Measurements from ENCODE around the gene FAM120C. TPM values are rescaled to one million over a fixed set of nuclear protein-coding genes. Genes with fewer than 3 reads are reported as not detected.

The FAM120C gene
- total and polyA plus RNA-seq, 8 donors, result 3.4 to 7.3 (median 4.6) TPM

GRCh38 chrX:54030329-54030728 is 152.7 kb downstream of the FAM120C start:
- H3K36me3 ChIP-seq, result no peaks in the 10 kb centered on the region

DNA sequence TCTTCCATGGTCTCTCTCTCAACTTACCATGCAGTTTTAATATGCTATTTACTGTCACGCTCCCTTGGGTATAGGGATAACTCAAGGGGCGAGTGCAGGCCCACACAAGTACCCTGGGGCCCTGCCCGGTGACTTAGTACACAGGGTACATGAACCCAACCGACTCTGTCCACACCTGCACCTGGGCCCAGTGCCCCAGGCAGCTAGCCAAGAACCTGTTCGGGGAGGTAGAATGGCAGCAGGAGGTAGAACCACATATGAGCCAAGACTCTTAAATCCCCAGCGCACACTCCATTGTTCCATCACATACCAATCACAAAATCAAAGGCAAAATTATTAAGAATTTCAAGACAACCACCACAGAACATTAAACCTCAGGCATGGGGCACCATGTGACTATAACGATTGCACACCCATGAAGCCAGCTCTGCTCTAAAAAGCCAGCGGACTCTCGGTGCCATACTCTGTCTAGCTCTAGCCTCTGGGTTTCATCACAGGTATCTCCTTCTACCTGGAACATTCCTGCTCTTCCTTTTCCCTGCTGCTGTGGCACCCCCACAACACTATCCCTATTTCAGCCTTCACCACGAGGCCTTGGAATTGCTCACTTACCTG is 153.4 kb downstream of the FAM120C start:
- H3K36me3 ChIP-seq, result no peaks in the 10 kb centered on the region
- no peak overlapping the region for H3K27ac ChIP-seq
- no peaks in the 10 kb centered on the region for H3K9me3 ChIP-seq
- intact Hi-C loops (cut with DNase I), result no loop called here
- peak; percentile 69 to 94 (median 82) for ATAC-seq
- DNase-seq, result peak; percentile 40 to 82 (median 58)
- TF ChIP-seq, protein P1, sequence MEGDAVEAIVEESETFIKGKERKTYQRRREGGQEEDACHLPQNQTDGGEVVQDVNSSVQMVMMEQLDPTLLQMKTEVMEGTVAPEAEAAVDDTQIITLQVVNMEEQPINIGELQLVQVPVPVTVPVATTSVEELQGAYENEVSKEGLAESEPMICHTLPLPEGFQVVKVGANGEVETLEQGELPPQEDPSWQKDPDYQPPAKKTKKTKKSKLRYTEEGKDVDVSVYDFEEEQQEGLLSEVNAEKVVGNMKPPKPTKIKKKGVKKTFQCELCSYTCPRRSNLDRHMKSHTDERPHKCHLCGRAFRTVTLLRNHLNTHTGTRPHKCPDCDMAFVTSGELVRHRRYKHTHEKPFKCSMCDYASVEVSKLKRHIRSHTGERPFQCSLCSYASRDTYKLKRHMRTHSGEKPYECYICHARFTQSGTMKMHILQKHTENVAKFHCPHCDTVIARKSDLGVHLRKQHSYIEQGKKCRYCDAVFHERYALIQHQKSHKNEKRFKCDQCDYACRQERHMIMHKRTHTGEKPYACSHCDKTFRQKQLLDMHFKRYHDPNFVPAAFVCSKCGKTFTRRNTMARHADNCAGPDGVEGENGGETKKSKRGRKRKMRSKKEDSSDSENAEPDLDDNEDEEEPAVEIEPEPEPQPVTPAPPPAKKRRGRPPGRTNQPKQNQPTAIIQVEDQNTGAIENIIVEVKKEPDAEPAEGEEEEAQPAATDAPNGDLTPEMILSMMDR (IDR thresholded peaks at IDR 0.05), result no peak
- no peak for FAIRE-seq
- no peaks in the 10 kb centered on the region for H3K4me1 ChIP-seq
- WGBS, 2 donors, result 46 to 59% methylated on average over 10 of the region's 10 CpGs
- H3K4me3 ChIP-seq, result no peak overlapping the region
- H3K27me3 ChIP-seq, result peaks cover 0 to 2% (median 0%) of the 10 kb centered on the region in 4 donors

More at GRCh38 chrX:54030329-54030728, 152.7 kb downstream of the FAM120C start:
- no peak for ATAC-seq
- Histone ChIP-seq H3K9me3 (no peaks in the 10 kb centered on the region), H3K4me3 (no peak overlapping the region), H3K4me1 (no peaks in the 10 kb centered on the region), H3K27ac (no peak overlapping the region), H3K27me3 (peaks cover 0 to 2% (median 0%) of the 10 kb centered on the region in 4 donors)
- TF ChIP-seq, protein P1 (IDR thresholded peaks at IDR 0.05), result no peak
- intact Hi-C loops (cut with DNase I), result no loop called here
- WGBS, 2 donors, result 57 to 60% methylated on average over 4 of the region's 4 CpGs
- no peak for DNase-seq
- no peak for FAIRE-seq

DNA sequence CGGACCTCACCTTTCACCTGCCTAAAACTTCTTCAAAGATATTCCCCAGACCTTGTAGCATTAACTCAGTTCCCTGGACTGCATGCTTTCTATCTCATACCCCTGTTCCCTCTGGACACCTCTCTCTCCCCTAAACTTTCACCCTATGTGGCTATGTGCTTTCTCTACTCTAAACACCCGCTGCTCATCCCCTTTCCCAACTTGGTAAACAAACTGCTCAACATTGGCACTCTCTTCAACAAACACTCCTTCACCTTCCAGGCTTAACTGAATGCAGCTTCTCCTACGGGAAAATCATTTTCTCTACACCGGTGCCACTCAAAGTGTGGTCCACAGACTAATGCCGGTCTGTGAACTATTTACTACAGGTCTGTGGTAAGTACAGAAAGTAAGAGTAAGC is 158.7 kb downstream of the FAM120C start:
- Histone ChIP-seq H3K4me1 (no peaks in the 10 kb centered on the region), H3K27ac (no peak overlapping the region), H3K4me3 (no peak overlapping the region), H3K9me3 (no peaks in the 10 kb centered on the region), H3K36me3 (peaks cover 0 to 4% (median 3%) of the 10 kb centered on the region in 3 donors), H3K27me3 (no peaks in the 10 kb centered on the region)
- intact Hi-C loops (cut with DNase I), result no loop called here
- no peak for FAIRE-seq
- ATAC-seq, result no peak
- DNase-seq, result no peak
- WGBS, 2 donors, result 81 to 90% methylated on average over 5 of the region's 5 CpGs
- TF ChIP-seq, protein P1 (IDR thresholded peaks at IDR 0.05), result no peak

Other genes with a start within 250 kb of the FAM120C start
- 10 to 100 TPM; 10.9 to 21.3 (median 14.6) TPM for gene PHF8, start 138.8 kb downstream of the FAM120C start, total RNA-seq
- gene PHF8, start 138.8 kb downstream of the FAM120C start, polyA plus RNA-seq, result 10 to 100 TPM; 11.1 to 15.3 TPM
- 1 to 10 TPM in 4 of 6 donors, under 1 TPM in 2; 0.69 to 1.7 (median 1.0) TPM for gene WNK3, start 174.8 kb upstream of the FAM120C start, total RNA-seq
- under 1 TPM; 0.15 to 0.63 TPM for gene WNK3, start 174.8 kb upstream of the FAM120C start, polyA plus RNA-seq

Measured in pancreas (tissue), 10 donors.